D341Med (cell line): ENCODE data around the gene LAMB1.
"Not testable (repeated sequence)": the region's sequence is repeated elsewhere in the genome, so short reads cannot be mapped to it uniquely, and the experiment has no call there.

ENCODE experiments used
- DNase-seq: peaks from one replicate; pipeline ENCODE4 v3.0.0; 2012; ENCODE audit warnings: low spot score

LAMB1 gene

DNA sequence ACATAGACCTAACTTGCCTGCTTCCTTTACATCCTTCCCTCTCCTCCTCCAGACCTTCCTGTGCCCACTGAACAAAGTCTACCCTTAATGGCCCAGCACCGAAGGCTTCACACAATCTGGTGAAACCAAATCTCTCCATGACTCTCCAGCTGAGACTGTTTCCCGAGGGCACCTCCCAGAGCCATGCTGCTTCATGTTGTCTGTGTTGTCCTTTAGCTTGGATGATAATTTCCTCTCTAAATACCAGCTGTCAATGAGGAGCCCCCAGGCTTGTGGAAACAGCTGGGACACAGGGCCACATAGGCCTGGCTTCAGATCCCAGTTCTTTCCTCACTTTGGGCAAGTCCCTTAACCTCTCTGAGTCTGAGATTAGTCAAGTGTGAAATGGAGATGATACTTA, 57.6 kb downstream of the LAMB1 start:
- DNase-seq = no peak

DNA sequence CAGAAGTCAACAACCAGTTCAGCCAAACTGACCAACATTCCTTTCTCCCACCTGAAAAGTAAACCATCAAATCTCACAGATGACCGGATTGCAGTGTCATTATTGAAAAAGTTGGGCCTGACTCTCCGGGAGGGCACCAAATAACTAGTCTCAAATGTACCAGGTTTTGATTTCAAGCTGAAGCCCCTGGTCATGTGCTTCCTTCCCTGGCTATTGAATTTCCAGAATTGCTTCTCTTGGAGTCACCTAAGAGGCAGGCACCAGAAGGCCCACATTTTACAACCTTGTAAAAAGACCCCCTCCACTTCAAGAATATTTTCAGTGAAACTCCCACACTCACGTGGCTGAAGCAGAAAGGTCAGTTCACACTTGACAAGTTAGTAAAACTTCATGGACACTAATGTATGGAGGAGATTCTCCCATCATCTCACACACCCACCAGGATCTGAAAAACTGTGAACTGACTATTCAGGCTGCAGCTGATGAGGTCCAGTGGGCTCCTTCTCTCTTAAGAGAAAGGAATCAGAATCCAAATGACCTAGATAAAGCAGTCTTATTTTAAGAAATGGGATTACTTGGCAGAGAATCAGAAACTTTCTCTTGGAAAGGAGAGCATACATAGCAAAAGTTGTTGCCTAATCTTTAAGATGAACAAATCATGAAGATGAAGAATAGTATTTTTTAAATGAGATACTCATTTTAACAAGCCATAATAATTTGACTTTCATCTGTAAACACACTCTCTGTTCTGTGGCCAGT, 58.4 kb downstream of the LAMB1 start:
- DNase-seq = no peak

GRCh38 chr7:107943018-107943417, 59.9 kb downstream of the LAMB1 start:
- no peak for DNase-seq

- DNase-seq = no peak
Observed at GRCh38 chr7:107940951-107941350, 62.0 kb downstream of the LAMB1 start.

GRCh38 chr7:107939573-107940489, 63.1 kb downstream of the LAMB1 start:
- DNase-seq = no peak

GRCh38 chr7:107938456-107939250, 64.3 kb downstream of the LAMB1 start:
- no peak for DNase-seq

- no peak for DNase-seq
Observed at GRCh38 chr7:107937531-107937930, 65.4 kb downstream of the LAMB1 start.

- DNase-seq = no peak
Observed at GRCh38 chr7:107936312-107936711, 66.6 kb downstream of the LAMB1 start.

DNA sequence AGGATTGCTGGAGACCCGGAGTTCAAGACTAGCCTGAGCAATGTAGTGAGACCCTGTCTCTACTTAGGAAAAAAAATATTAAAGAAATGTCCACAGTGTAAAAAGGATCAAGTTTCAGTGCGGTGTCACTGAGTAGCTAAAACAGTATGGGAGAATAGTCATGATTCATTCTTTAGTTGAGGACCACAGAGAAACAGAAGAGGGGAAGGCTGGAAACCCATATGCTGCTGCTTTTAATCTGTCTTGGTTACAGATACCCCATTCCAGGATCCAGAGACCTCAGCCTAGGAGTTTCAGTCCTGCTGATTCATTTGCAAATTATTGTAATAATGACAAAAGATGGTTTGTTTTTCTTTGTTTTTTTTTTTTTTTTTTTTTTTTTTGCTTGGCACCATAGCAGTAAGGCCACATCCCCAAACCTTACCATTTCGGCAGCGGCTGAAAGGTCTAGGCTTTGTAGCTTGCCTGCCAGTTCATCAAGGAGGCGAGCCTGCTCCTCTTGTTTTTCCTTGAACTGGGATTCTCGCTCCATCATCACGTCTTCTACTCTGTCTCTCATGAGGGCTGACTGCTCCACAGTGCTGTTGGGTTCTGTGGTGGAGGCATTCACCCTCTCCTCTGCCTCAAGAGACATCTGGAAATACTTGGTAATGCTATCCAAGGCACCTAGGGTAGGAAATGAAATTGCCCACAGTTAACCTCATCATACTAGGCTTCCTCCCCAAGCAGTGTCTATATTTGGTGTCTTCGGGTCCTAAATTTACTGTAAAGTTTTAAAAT, 67.8 kb downstream of the LAMB1 start:
- no peak for DNase-seq

- DNase-seq = no peak
Observed at GRCh38 chr7:107933386-107934013, 69.5 kb downstream of the LAMB1 start.

DNA sequence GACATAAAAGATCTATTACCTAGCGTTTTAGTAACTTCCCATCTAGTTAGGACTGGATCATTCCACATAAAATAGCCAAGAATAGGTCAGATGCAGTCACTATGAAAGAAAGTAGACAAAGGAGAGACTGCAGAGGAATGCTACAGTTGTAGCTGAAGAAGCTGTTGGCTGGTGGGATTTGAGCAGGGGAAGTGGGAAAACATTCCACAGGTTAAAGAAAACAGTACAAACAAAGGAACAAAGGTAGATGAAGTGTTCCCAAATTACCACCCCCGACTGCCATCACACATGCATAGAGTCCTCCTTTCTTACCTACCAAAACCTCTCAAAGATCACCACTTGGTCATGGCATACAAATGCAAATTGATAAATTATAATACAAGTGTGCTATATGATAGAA, 70.2 kb downstream of the LAMB1 start:
- DNase-seq = no peak

GRCh38 chr7:107931740-107932515, 71.0 kb downstream of the LAMB1 start:
- DNase-seq = no peak

DNA sequence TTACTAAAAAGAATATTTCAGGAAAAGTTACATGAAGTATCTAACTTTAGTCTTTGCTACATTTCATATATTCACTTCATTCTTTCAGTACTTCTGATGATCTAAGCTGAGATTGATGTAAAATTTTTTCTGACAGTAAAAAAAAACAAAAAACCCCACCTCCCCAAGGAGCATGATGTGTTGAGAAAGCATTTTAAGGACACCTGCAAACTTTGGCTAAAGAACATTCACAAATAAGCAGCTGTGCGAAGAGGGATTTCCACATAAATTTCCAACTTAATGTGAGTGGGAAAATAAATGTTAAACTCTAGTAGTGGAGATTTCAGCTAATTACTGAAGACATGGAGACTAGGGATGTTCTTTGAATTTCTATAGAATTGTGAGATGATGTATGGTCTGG, 76.5 kb downstream of the LAMB1 start:
- no peak for DNase-seq

GRCh38 chr7:107924841-107925504, 78.0 kb downstream of the LAMB1 start:
- DNase-seq = no peak

GRCh38 chr7:107922886-107923285, 80.1 kb downstream of the LAMB1 start:
- no peak for DNase-seq

DNA sequence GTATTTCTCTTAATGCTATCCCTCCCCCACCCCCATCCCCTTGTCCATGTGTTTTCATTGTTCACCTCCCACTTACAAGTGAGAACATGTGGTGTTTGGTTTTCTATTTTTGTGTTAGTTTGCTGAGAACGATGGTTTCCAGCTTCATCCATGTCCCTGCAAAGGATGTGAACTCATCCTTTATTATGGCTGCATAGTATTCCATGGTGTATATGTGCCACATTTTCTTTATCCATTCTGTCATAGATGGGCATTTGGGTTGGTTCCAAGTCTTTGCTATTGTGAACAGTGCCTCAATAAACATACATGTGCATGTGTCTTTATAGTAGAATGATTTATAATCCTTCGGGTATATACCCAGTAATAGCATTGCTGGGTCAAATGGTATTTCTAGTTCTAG, 81.1 kb downstream of the LAMB1 start:
- not testable (repeated sequence) for DNase-seq

DNA sequence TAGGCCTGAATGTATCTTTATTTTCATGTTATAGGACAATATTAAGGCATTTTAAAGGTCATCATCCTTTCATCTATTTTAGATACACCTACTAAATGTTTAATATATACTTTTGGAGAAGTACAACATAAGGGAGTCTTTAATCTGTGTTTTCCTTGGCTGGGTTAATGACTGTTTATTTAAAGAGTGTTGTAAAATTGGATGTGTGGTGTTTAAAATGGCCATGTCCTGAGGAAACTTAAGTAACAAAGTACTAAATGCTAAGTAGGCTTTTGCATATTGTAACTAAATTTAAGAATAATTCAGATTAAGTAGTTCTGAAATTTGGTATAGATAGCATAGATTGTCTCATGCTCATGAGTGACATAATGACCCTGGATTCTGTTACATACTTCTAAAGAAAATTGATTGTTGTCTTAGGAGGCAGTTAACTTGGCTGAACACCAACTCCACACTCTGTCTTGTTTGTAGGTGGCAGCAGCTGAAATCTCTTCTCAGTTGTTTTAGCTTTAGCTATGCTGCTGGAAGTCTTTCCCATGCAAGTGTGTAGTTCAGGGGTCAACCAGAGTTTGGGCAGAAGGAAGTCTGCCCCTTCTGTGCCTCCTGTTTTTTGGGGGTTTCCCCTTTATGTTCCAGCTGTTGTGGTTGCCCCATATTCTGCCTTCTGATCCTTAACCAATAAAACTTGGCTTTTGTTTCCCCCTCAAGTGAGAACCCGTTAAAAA, 82.8 kb downstream of the LAMB1 start:
- DNase-seq = no peak

DNA sequence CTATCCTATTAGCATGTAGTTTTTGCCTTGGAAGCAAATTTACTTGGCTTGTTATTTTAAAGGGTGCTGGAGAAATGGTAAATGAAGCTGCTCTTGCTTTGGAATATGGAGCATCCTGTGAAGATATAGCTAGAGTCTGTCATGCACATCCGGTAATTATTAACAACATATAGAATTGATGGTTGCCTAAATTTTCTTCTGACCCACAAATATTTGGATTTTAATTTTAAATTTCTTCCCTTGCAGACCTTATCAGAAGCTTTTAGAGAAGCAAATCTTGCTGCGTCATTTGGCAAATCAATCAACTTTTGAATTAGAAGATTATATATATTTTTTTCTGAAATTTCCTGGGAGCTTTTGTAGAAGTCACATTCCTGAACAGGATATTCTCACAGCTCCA, 84.0 kb downstream of the LAMB1 start:
- DNase-seq = no peak
